ENCODE data around the gene RBBP8. TPM values are rescaled to one million over a fixed set of nuclear protein-coding genes. Genes with fewer than 3 reads are reported as not detected.

The RBBP8 gene
- total and polyA plus RNA-seq, 2 donors (not counting 3 experiments of a cell fraction or from before 2014, with no cell fraction given), result 3.0 to 13.5 TPM

DNA sequence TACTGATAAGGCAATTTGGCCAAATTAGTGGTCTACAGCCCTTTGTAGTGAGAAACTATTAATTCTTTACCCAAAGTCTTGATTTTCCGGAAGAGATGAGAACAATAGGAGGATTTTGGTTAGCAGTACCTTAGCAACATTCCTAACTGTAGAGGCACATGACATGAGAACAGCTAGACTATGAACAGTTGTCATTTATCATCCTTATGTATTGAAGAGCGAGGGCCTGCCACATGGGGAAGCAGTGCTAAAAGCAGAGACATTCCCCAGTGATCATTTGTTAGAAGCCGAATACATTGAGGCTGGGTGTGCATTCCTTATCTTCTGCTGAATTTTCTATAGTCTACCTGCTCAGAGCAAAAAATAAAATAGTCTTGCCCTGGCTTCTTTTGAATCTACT is 65.2 kb downstream of the RBBP8 start:
- H3K9me3 ChIP-seq (replicated peaks; ENCODE audit: control insufficient read depth, insufficient read depth, low read length), result no peaks in the 10 kb centered on the region

DNA sequence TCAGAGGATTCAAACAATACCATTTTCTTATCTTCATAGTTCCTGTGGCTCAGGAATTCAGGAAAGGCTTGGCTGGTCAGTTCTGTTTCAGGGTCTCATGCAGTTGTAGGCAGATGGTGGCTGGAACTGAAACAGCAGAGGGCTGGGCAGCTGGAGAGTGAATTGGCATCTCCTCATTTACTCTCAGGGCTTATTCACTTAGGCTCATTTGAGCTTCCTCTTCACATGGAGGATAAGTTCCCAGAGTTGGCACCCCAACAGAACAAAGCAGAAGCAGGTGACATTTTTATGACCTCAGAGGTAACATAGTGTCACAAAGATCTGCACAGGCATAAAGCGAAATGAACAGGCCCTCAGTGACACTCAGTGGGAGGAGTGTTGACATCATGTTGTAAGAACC is 66.1 kb downstream of the RBBP8 start:
- H3K4me3 ChIP-seq (replicated peaks in 1 of 3; ENCODE audit: insufficient read depth in 1 of 3, low read depth in 1 of 3, low read length in 3 of 3), result no peak overlapping the region
- peaks cover 9% of the 10 kb centered on the region for H3K4me1 ChIP-seq (ENCODE audit: control insufficient read depth, extremely low read depth, insufficient read depth, low read length)
- DNase-seq (ENCODE audit: low read depth, low spot score), result peak; percentile 69
- H3K27ac ChIP-seq (ENCODE audit: insufficient read depth, low read depth, low read length), result no peak overlapping the region
- dilution Hi-C loops (cut with MboI; ENCODE audit: extremely low pct_ligation_motif_present, low sequenced_read_pairs) (no loop called here), intact Hi-C loops (cut with micrococcal nuclease) (no loop called here)
- no peaks in the 10 kb centered on the region for H3K36me3 ChIP-seq (ENCODE audit: control insufficient read depth in 2 of 2, extremely low read depth in 1 of 2, insufficient read depth in 2 of 2, low read length in 2 of 2)
- no peak overlapping the region for H3K9ac ChIP-seq (replicated peaks; ENCODE audit: extremely low read depth, insufficient read depth, low read length)
- H3K4me2 ChIP-seq (ENCODE audit: insufficient read depth, low read length), result no peak overlapping the region
- POLR2A ChIA-PET, result no interaction called here
- H3K9me1 ChIP-seq (replicated peaks; ENCODE audit: control insufficient read depth, extremely low read depth, insufficient read depth, low read length), result no peaks in the 10 kb centered on the region
- H4K20me1 ChIP-seq (replicated peaks; ENCODE audit: control insufficient read depth, extremely low read depth, insufficient read depth, low read length), result no peaks in the 10 kb centered on the region
- no peaks in the 10 kb centered on the region for H3K9me3 ChIP-seq (replicated peaks; ENCODE audit: control insufficient read depth, insufficient read depth, low read length)
- no peak overlapping the region for H2AFZ ChIP-seq (ENCODE audit: low read depth, low read length)
- TF ChIP-seq, protein P1, sequence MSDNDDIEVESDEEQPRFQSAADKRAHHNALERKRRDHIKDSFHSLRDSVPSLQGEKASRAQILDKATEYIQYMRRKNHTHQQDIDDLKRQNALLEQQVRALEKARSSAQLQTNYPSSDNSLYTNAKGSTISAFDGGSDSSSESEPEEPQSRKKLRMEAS (IDR thresholded peaks at IDR 0.05; ENCODE audit: insufficient read depth, insufficient read length), result no peak
- TF ChIP-seq GATA2 (IDR thresholded peaks at IDR 0.05; ENCODE audit: insufficient read depth, insufficient read length, low read depth, low read length), result peak; percentile 38
- FAIRE-seq, result peak; percentile 71
- no peaks in the 10 kb centered on the region for H3K79me2 ChIP-seq (ENCODE audit: control insufficient read depth, insufficient read depth, low read length)
- no TSS peak for BruUV-seq (replicated peaks)
- CTCF ChIA-PET, result interaction anchor here (1.0 kb wide), 4 partner anchors 8 to 69 kb away, joined by 3 to 4 read pairs (median 3); no protein-coding TSS in a partner anchor
- H3K27me3 ChIP-seq (ENCODE audit: control insufficient read depth in 2 of 2, insufficient read depth in 2 of 2, low read length in 2 of 2), result no peaks in the 10 kb centered on the region

More for the DNA sequence above, 65.2 kb downstream of the RBBP8 start:
- no peak for DNase-seq (ENCODE audit: low read depth, low spot score)
- CTCF ChIA-PET, result interaction anchor here (3.1 kb wide), 1 partner anchor 15 kb away, joined by 15 read pairs; no protein-coding TSS in a partner anchor
- no TSS peak for BruUV-seq (replicated peaks)
- FAIRE-seq, result no peak
- TF ChIP-seq JUN (IDR thresholded peaks at IDR 0.05; ENCODE audit: borderline replicate concordance, insufficient read depth, insufficient read length, low read depth) (no peak), EZH2 (IDR thresholded peaks at IDR 0.05; ENCODE audit: borderline replicate concordance, low read depth, low read length, severe bottlenecking) (no peak), FOS (IDR thresholded peaks at IDR 0.05; ENCODE audit: borderline replicate concordance, insufficient read depth, low read length) (no peak), GATA2 (IDR thresholded peaks at IDR 0.05; ENCODE audit: insufficient read depth, insufficient read length, low read depth, low read length) (no peak), POLR2A (IDR thresholded peaks at IDR 0.05; ENCODE audit: low read depth, low read length) (no peak), POLR2AphosphoS5 (IDR thresholded peaks at IDR 0.05; ENCODE audit: insufficient read depth, low read depth, low read length) (no peak)
- TF ChIP-seq, protein P1 (IDR thresholded peaks at IDR 0.05; ENCODE audit: insufficient read depth, insufficient read length), result no peak
- Histone ChIP-seq H3K36me3 (ENCODE audit: control insufficient read depth in 2 of 2, extremely low read depth in 1 of 2, insufficient read depth in 2 of 2, low read length in 2 of 2) (no peaks in the 10 kb centered on the region), H3K27me3 (ENCODE audit: control insufficient read depth in 2 of 2, insufficient read depth in 2 of 2, low read length in 2 of 2) (no peaks in the 10 kb centered on the region), H3K4me2 (ENCODE audit: insufficient read depth, low read length) (no peak overlapping the region), H3K9ac (replicated peaks; ENCODE audit: extremely low read depth, insufficient read depth, low read length) (no peak overlapping the region), H3K79me2 (ENCODE audit: control insufficient read depth, insufficient read depth, low read length) (no peaks in the 10 kb centered on the region), H4K20me1 (replicated peaks; ENCODE audit: control insufficient read depth, extremely low read depth, insufficient read depth, low read length) (no peaks in the 10 kb centered on the region), H3K4me1 (ENCODE audit: control insufficient read depth, extremely low read depth, insufficient read depth, low read length) (peaks cover 9% of the 10 kb centered on the region), H3K9me1 (replicated peaks; ENCODE audit: control insufficient read depth, extremely low read depth, insufficient read depth, low read length) (no peaks in the 10 kb centered on the region), H3K27ac (ENCODE audit: insufficient read depth, low read depth, low read length) (no peak overlapping the region), H3K4me3 (replicated peaks in 1 of 3; ENCODE audit: insufficient read depth in 1 of 3, low read depth in 1 of 3, low read length in 3 of 3) (no peak overlapping the region), H2AFZ (ENCODE audit: low read depth, low read length) (no peak overlapping the region)
- POLR2A ChIA-PET, result no interaction called here
- intact Hi-C loops (cut with micrococcal nuclease), result no loop called here
- dilution Hi-C loops (cut with MboI; ENCODE audit: extremely low pct_ligation_motif_present, low sequenced_read_pairs), result no loop called here
